CD14-positive monocyte (primary cell): ENCODE data around the gene HSDL1. TPM values are rescaled to one million over a fixed set of nuclear protein-coding genes. Genes with fewer than 3 reads are reported as not detected.

Source experiments
- DNase-seq, 3 donors: peaks; one replicate each; pipeline ENCODE4 v3.0.0-alpha.2; 2011 to 2022
- H2AFZ ChIP-seq: 2 replicates; pipeline ENCODE4 v1.6.0; 2012; ENCODE audit warnings: mild to moderate bottlenecking, low read depth, low read length, inconsistent platforms; ENCODE audit not compliant: insufficient read depth, poor library complexity, severe bottlenecking
- H3K27ac ChIP-seq, 2 donors: 1 replicate in 1 of 2; 2 replicates in 1 of 2; pipeline ENCODE4 v1.5.1; 2012 to 2013; ENCODE audit warnings: low read length in 2 of 2, control low read depth in 1 of 2, inconsistent platforms in 1 of 2, low read depth in 1 of 2, mild to moderate bottlenecking in 1 of 2
- H3K27me3 ChIP-seq, 2 donors: one replicate each; pipeline versions ENCODE4 v1.6.0 to v1.6.1; 2011 to 2013; ENCODE audit warnings: low read length in 2 of 2; ENCODE audit not compliant: control insufficient read depth in 2 of 2, insufficient read depth in 2 of 2
- H3K36me3 ChIP-seq, 2 donors: replicated peaks in 1 of 2; 1 replicate in 1 of 2; 2 replicates in 1 of 2; pipeline versions ENCODE4 v1.5.1 to v1.6.1; 2012 to 2013; ENCODE audit warnings: low read length in 2 of 2, control low read depth in 1 of 2, inconsistent platforms in 1 of 2, mild to moderate bottlenecking in 1 of 2; ENCODE audit not compliant: insufficient read depth in 2 of 2, control insufficient read depth in 1 of 2
- H3K4me1 ChIP-seq, 2 donors: 1 replicate in 1 of 2; 2 replicates in 1 of 2; pipeline versions ENCODE4 v1.5.1 to v1.6.1; 2012 to 2013; ENCODE audit warnings: low read length in 2 of 2, control low read depth in 1 of 2, inconsistent platforms in 1 of 2, mild to moderate bottlenecking in 1 of 2, moderate library complexity in 1 of 2; ENCODE audit not compliant: insufficient read depth in 2 of 2, control insufficient read depth in 1 of 2
- H3K4me2 ChIP-seq: replicated peaks from 2 replicates; pipeline ENCODE3; 2012; ENCODE audit warnings: low read length, moderate library complexity, mild to moderate bottlenecking; ENCODE audit not compliant: poor library complexity, severe bottlenecking; ENCODE audit errors: extremely low read depth
- H3K4me3 ChIP-seq, 3 experiments: fragments of 200-600 bp in 1 of 3; sonication (generic) in 1 of 3; replicated peaks in 1 of 3; 1 replicate in 2 of 3; 2 replicates in 1 of 3; pipeline ENCODE4 v1.5.1; 2011 to 2013; ENCODE audit warnings: low read length in 3 of 3, mild to moderate bottlenecking in 3 of 3, control low read depth in 2 of 3, low read depth in 2 of 3, inconsistent platforms in 1 of 3, moderate library complexity in 1 of 3
- H3K79me2 ChIP-seq: 2 replicates; pipeline ENCODE4 v1.6.0; 2012; ENCODE audit warnings: mild to moderate bottlenecking, control low read depth, inconsistent platforms, low read length, moderate library complexity; ENCODE audit not compliant: insufficient read depth
- H3K9ac ChIP-seq: 2 replicates; pipeline ENCODE4 v1.6.0; 2017; ENCODE audit warnings: low read length, mild to moderate bottlenecking; ENCODE audit not compliant: insufficient read depth, poor library complexity, severe bottlenecking
- H3K9me3 ChIP-seq, 2 donors: replicated peaks in 1 of 2; 1 replicate in 1 of 2; 2 replicates in 1 of 2; pipeline versions ENCODE4 v1.5.1 to v1.6.1; 2012 to 2013; ENCODE audit warnings: low read length in 2 of 2, control low read depth in 1 of 2; ENCODE audit not compliant: control insufficient read depth in 1 of 2, insufficient read depth in 1 of 2
- H4K20me1 ChIP-seq: 2 replicates; pipeline ENCODE4 v1.6.0; 2012; ENCODE audit warnings: mild to moderate bottlenecking, low read length, control low read depth, moderate library complexity; ENCODE audit not compliant: insufficient read depth
- H3K27ac Mint-ChIP-seq, 7 donors: one replicate each; pipeline ENCODE4 v1.8.0; 2020; ENCODE audit warnings: mild to moderate bottlenecking in 7 of 7, mixed read lengths in 7 of 7, moderate library complexity in 6 of 7, inconsistent platforms in 2 of 7
- H3K27me3 Mint-ChIP-seq, 3 donors: one replicate each; pipeline ENCODE4 v1.8.0; 2021 to 2022; ENCODE audit warnings: low read depth in 3 of 3, mild to moderate bottlenecking in 3 of 3, mixed read lengths in 3 of 3, moderate library complexity in 3 of 3, inconsistent platforms in 1 of 3
- H3K36me3 Mint-ChIP-seq, 2 donors: one replicate each; pipeline ENCODE4 v1.8.0; 2020; ENCODE audit warnings: mixed read lengths in 2 of 2, inconsistent platforms in 1 of 2, mild to moderate bottlenecking in 1 of 2
- H3K4me1 Mint-ChIP-seq: one replicate; pipeline ENCODE4 v1.8.0; 2020; ENCODE audit warnings: mild to moderate bottlenecking, mixed read lengths
- H3K4me3 Mint-ChIP-seq, 2 donors: one replicate each; pipeline ENCODE4 v1.8.0; 2020; ENCODE audit warnings: mild to moderate bottlenecking in 2 of 2, mixed read lengths in 2 of 2, moderate library complexity in 1 of 2
- H3K9me3 Mint-ChIP-seq, 7 donors: one replicate each; pipeline ENCODE4 v1.8.0; 2020 to 2022; ENCODE audit warnings: mixed read lengths in 7 of 7, mild to moderate bottlenecking in 6 of 7, moderate library complexity in 6 of 7, inconsistent platforms in 2 of 7
- WGBS: methylation state at CpG from one replicate; pipeline ENCODE4 v1.1.5; 2013; ENCODE audit warnings: missing lambda C conversion rate; ENCODE audit not compliant: insufficient coverage; 5-methylcytosine and 5-hydroxymethylcytosine counted together
- intact Hi-C, 2 donors: fragments of 100-400 bp; cut with micrococcal nuclease; formaldehyde crosslinking; loops; one replicate each; pipeline versions ENCODE4 v1.15.0 to v1.15.1; 2023
- polyA plus RNA-seq, 3 donors: library from polyadenylated mRNA; depleted of rRNA in 1 of 3; unstranded in 2 of 3; stranded (reverse) in 1 of 3; fragments of 300-500 nt in 2 of 3; fragments of >200 nt in 1 of 3; fragmentation: Illumina TruSeq in 2 of 3; gene quantifications; 1 replicate in 2 of 3; 2 replicates in 1 of 3; pipeline ENCODE4 v1.2.3, GENCODE V29; 2012 to 2021
- TF ChIP-seq, protein P1 (sequence below): fragments of 200-600 bp; IDR thresholded peaks from one replicate; pipeline ENCODE4 v1.8.0; 2022; ENCODE audit warnings: antibody characterized with exemption, mild to moderate bottlenecking

HSDL1 gene
- polyA plus RNA-seq, 3 donors, result 7.3 to 13.3 (median 8.0) TPM

DNA sequence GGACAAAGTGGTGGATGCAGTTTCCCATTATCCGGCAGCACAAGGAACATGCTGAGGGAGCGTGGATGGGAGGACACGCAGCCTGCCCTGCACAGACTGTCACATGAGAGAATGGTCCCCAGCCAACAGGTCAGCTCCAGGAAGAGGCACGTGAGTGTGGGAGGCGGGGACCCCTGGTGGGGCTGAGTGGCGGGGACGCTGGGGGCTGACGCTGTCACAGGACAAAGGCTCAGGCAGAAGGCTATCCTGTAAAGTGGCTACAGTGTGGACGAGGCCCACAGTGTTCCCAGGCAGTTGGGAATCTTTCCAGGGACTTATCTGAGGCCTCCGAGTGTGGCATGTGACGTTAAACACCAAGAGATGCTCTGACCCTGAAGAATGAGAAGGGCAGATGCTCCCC is 58.6 kb downstream of the HSDL1 start:
- TF ChIP-seq, protein P1, sequence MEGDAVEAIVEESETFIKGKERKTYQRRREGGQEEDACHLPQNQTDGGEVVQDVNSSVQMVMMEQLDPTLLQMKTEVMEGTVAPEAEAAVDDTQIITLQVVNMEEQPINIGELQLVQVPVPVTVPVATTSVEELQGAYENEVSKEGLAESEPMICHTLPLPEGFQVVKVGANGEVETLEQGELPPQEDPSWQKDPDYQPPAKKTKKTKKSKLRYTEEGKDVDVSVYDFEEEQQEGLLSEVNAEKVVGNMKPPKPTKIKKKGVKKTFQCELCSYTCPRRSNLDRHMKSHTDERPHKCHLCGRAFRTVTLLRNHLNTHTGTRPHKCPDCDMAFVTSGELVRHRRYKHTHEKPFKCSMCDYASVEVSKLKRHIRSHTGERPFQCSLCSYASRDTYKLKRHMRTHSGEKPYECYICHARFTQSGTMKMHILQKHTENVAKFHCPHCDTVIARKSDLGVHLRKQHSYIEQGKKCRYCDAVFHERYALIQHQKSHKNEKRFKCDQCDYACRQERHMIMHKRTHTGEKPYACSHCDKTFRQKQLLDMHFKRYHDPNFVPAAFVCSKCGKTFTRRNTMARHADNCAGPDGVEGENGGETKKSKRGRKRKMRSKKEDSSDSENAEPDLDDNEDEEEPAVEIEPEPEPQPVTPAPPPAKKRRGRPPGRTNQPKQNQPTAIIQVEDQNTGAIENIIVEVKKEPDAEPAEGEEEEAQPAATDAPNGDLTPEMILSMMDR, result no peak
- Mint-ChIP-seq H3K36me3 (peaks cover 70% of the 10 kb centered on the region in 2 donors), H3K4me3 (peak overlapping the region; percentile 53 to 74), H3K4me1 (peaks cover 66% of the 10 kb centered on the region), H3K27me3 (peaks cover 0 to 3% (median 0%) of the 10 kb centered on the region in 3 donors), H3K27ac (peak overlapping the region; percentile 55 to 88 (median 79)), H3K9me3 (no peaks in the 10 kb centered on the region)
- peak overlapping the region in 1 of 3 experiments; percentile 36 for H3K4me3 ChIP-seq
- H2AFZ ChIP-seq, result no peak overlapping the region
- 54% methylated on average over 11 of the region's 11 CpGs for WGBS
- H3K36me3 ChIP-seq, result peaks cover 42 to 70% of the 10 kb centered on the region in 2 donors
- H3K27me3 ChIP-seq, result no peaks in the 10 kb centered on the region
- H3K4me1 ChIP-seq, result peaks cover 60 to 67% of the 10 kb centered on the region in 2 donors
- H3K4me2 ChIP-seq, result peak overlapping the region; percentile 61
- intact Hi-C loops, result loop anchor here (5.0 kb wide), 2 partner anchors 46 to 101 kb away; partner anchors contain the start of gene TAF1C (in 1 of the 2)
- peak overlapping the region; percentile 1 for H3K9ac ChIP-seq
- peak overlapping the region; percentile 48 to 68 for H3K27ac ChIP-seq
- peaks cover 10% of the 10 kb centered on the region for H4K20me1 ChIP-seq
- peaks cover 35% of the 10 kb centered on the region for H3K79me2 ChIP-seq
- DNase-seq, result no peak
- no peaks in the 10 kb centered on the region for H3K9me3 ChIP-seq

DNA sequence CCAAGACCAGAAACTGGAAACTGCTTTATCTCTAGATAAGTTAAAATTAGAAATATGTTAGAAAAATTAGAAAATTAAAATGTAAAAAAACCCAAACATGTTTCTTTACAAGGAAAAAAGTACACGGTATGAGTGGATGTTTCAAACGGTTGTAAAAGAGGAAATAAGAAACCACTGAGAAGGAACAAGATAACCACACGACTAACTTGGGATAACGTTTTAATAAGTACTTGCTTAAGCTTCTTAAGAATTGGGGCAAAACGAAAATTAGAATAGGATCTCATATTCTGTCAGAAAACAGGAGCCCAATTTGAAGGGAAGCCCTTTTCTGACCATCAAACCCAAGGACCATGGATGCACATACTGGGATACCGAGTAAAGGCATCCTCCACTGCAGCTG is 59.2 kb downstream of the HSDL1 start:
- H3K9me3 Mint-ChIP-seq, result no peaks in the 10 kb centered on the region
- peaks cover 60 to 67% of the 10 kb centered on the region in 2 donors for H3K4me1 ChIP-seq
- peaks cover 44 to 70% of the 10 kb centered on the region in 2 donors for H3K36me3 ChIP-seq
- 0% methylated on average over 1 of the region's 6 CpGs for WGBS
- H2AFZ ChIP-seq, result no peak overlapping the region
- TF ChIP-seq, protein P1, result no peak
- H3K27me3 ChIP-seq, result no peaks in the 10 kb centered on the region
- peaks cover 0 to 3% (median 0%) of the 10 kb centered on the region in 3 donors for H3K27me3 Mint-ChIP-seq
- H3K4me3 Mint-ChIP-seq, result peak overlapping the region; percentile 53 to 74
- H3K36me3 Mint-ChIP-seq, result peaks cover 70% of the 10 kb centered on the region in 2 donors
- peak overlapping the region; percentile 61 for H3K4me2 ChIP-seq
- peaks cover 66% of the 10 kb centered on the region for H3K4me1 Mint-ChIP-seq
- H3K9ac ChIP-seq, result peak overlapping the region; percentile 1
- H4K20me1 ChIP-seq, result peaks cover 10% of the 10 kb centered on the region
- intact Hi-C loops, result loop anchor here (5.0 kb wide), 2 partner anchors 47 to 102 kb away; partner anchors contain the start of gene TAF1C (in 1 of the 2)
- peaks cover 36% of the 10 kb centered on the region for H3K79me2 ChIP-seq
- H3K27ac Mint-ChIP-seq, result peak overlapping the region; percentile 55 to 88 (median 79)
- DNase-seq, result peak; percentile 36 to 65 (median 57)
- H3K27ac ChIP-seq, result peak overlapping the region; percentile 48 to 68
- no peaks in the 10 kb centered on the region for H3K9me3 ChIP-seq
- peak overlapping the region in 1 of 3 experiments; percentile 36 for H3K4me3 ChIP-seq
